Upper lobe of left lung (tissue), 6 donors: Measurements from ENCODE around the gene SULT1C4. TPM values are rescaled to one million over a fixed set of nuclear protein-coding genes. Genes with fewer than 3 reads are reported as not detected.

Experiments used
- ATAC-seq, 2 donors: fragments of 200-7000 bp; cut with Tn5 transposase; one replicate each; pipeline ENCODE4 v1.9.1; 2022; ENCODE audit warnings: mild to moderate bottlenecking in 2 of 2, moderate library complexity in 2 of 2; ENCODE audit not compliant: low FRiP score in 2 of 2
- DNase-seq, 2 donors: peaks; one replicate each; pipeline ENCODE4 v3.0.0-alpha.2; 2019 to 2020
- H3K27ac ChIP-seq, 4 donors: fragments of 200-600 bp; sonication (generic); one replicate each; pipeline ENCODE4 v1.5.1; 2016 to 2019
- H3K27me3 ChIP-seq, 4 donors: fragments of 200-600 bp; sonication (generic); one replicate each; pipeline ENCODE4 v1.5.1; 2017 to 2019
- H3K36me3 ChIP-seq, 4 donors: fragments of 200-600 bp; sonication (generic); one replicate each; pipeline ENCODE4 v1.5.1; 2016 to 2019
- H3K4me1 ChIP-seq, 4 donors: fragments of 200-600 bp; sonication (generic); one replicate each; pipeline ENCODE4 v1.5.1; 2018 to 2019
- H3K4me3 ChIP-seq, 4 donors: fragments of 200-600 bp; sonication (generic); one replicate each; pipeline ENCODE4 v1.5.1; 2017 to 2019; ENCODE audit warnings: mild to moderate bottlenecking in 2 of 4, moderate library complexity in 1 of 4
- H3K9me3 ChIP-seq, 4 donors: fragments of 200-600 bp; sonication (generic); one replicate each; pipeline ENCODE4 v1.5.1; 2018 to 2019
- CTCF ChIP-seq, 6 experiments: fragments of 450-650 bp in 4 of 6; fragments of 200-600 bp in 2 of 6; sonication (generic) in 2 of 6; IDR thresholded peaks; one replicate each; pipeline ENCODE4 v1.5.1; 2016 to 2019; ENCODE audit warnings: antibody characterized with exemption in 6 of 6
- EP300 ChIP-seq, 4 donors: sonication (generic); formaldehyde crosslinking; IDR thresholded peaks; one replicate each; pipeline ENCODE4 v1.5.1; 2017; ENCODE audit warnings: antibody characterized with exemption in 4 of 4, control low read depth in 2 of 4
- POLR2A ChIP-seq, 4 donors: fragments of 450-650 bp; IDR thresholded peaks; one replicate each; pipeline ENCODE4 v1.5.1; 2016 to 2017; ENCODE audit warnings: antibody characterized with exemption in 4 of 4, mild to moderate bottlenecking in 2 of 4
- POLR2AphosphoS5 ChIP-seq, 2 donors: sonication (generic); formaldehyde crosslinking; IDR thresholded peaks; one replicate each; pipeline ENCODE4 v1.5.1; 2017; ENCODE audit warnings: antibody characterized with exemption in 2 of 2
- WGBS, 2 donors: methylation state at CpG; one replicate each; pipeline ENCODE4 v1.1.5; 2017 to 2018; 5-methylcytosine and 5-hydroxymethylcytosine counted together
- total RNA-seq, 6 donors: library from RNA; depleted of rRNA in 4 of 6; stranded (reverse); fragments of >200 nt in 4 of 6; gene quantifications; one replicate each; pipeline versions ENCODE4 v1.1.0 to v1.2.1, GENCODE V29; 2016 to 2021
- donor health status: DM: no; HTN: no; CAD: no; lungs with moderate emphysema.
- donor health status: DM: no; HTN: yes; CAD: no; lungs with severe emphysema.

SULT1C4 gene
- total RNA-seq, 6 donors from 2014 or later, result 4.3 to 15.4 (median 9.0) TPM

- H3K9me3 ChIP-seq, result peaks cover 0 to 12% (median under 1%) of the 10 kb centered on the region in 4 donors
Measured at GRCh38 chr2:108388045-108388444, 10.3 kb downstream of the SULT1C4 start.

GRCh38 chr2:108390340-108390739 lies 12.6 kb downstream of the SULT1C4 start:
- ATAC-seq (no peak), DNase-seq (no peak)
- H3K27ac ChIP-seq, result no peak overlapping the region
- H3K36me3 ChIP-seq, result peaks cover 0 to 27% (median 6%) of the 10 kb centered on the region in 4 donors
- H3K4me1 ChIP-seq, result no peaks in the 10 kb centered on the region
- peaks cover 0 to 21% (median 4%) of the 10 kb centered on the region in 4 donors for H3K9me3 ChIP-seq
- TF ChIP-seq CTCF (IDR thresholded peaks at IDR 0.05) (no peak), POLR2A (IDR thresholded peaks at IDR 0.05) (no peak), EP300 (IDR thresholded peaks at IDR 0.05) (no peak), POLR2AphosphoS5 (IDR thresholded peaks at IDR 0.05) (no peak)
- no peaks in the 10 kb centered on the region for H3K27me3 ChIP-seq
- 76 to 81% methylated on average over 2 of the region's 2 CpGs for WGBS, 2 donors
- no peak overlapping the region for H3K4me3 ChIP-seq

More at GRCh38 chr2:108388045-108388444, 10.3 kb downstream of the SULT1C4 start:
- ATAC-seq, result no peak
- Histone ChIP-seq H3K36me3 (peaks cover 0 to 31% (median 9%) of the 10 kb centered on the region in 4 donors), H3K27me3 (no peaks in the 10 kb centered on the region), H3K27ac (no peak overlapping the region), H3K4me3 (no peak overlapping the region), H3K4me1 (no peaks in the 10 kb centered on the region)
- 91 to 97% methylated on average over 9 of the region's 9 CpGs for WGBS, 2 donors
- TF ChIP-seq POLR2AphosphoS5 (IDR thresholded peaks at IDR 0.05), result no peak
- no peak for TF ChIP-seq EP300 (IDR thresholded peaks at IDR 0.05)
- no peak for TF ChIP-seq POLR2A (IDR thresholded peaks at IDR 0.05)
- TF ChIP-seq CTCF (IDR thresholded peaks at IDR 0.05), result no peak
- DNase-seq, result no peak

- no peak for ATAC-seq
- peaks cover 0 to 21% (median 4%) of the 10 kb centered on the region in 4 donors for H3K9me3 ChIP-seq
- no peaks in the 10 kb centered on the region for H3K4me1 ChIP-seq
- H3K27me3 ChIP-seq, result no peaks in the 10 kb centered on the region
- no peak overlapping the region for H3K4me3 ChIP-seq
- H3K27ac ChIP-seq, result no peak overlapping the region
- WGBS, 2 donors, result 95 to 100% methylated on average over 1 of the region's 1 CpG
- H3K36me3 ChIP-seq, result peaks cover 0 to 23% (median 4%) of the 10 kb centered on the region in 4 donors
- DNase-seq, result no peak
- TF ChIP-seq POLR2A (IDR thresholded peaks at IDR 0.05) (no peak), CTCF (IDR thresholded peaks at IDR 0.05) (no peak), EP300 (IDR thresholded peaks at IDR 0.05) (no peak), POLR2AphosphoS5 (IDR thresholded peaks at IDR 0.05) (no peak)
Measured at GRCh38 chr2:108392029-108392428, 14.3 kb downstream of the SULT1C4 start.

- DNase-seq (no peak), ATAC-seq (no peak)
- Histone ChIP-seq H3K36me3 (peaks cover 0 to 15% (median 3%) of the 10 kb centered on the region in 4 donors), H3K4me1 (no peaks in the 10 kb centered on the region), H3K9me3 (peaks cover 0 to 21% (median 4%) of the 10 kb centered on the region in 4 donors), H3K27ac (no peak overlapping the region), H3K27me3 (no peaks in the 10 kb centered on the region), H3K4me3 (no peak overlapping the region)
- no peak for TF ChIP-seq EP300 (IDR thresholded peaks at IDR 0.05)
- TF ChIP-seq POLR2AphosphoS5 (IDR thresholded peaks at IDR 0.05), result no peak
- no peak for TF ChIP-seq POLR2A (IDR thresholded peaks at IDR 0.05)
Measured at GRCh38 chr2:108393197-108393596, 15.4 kb downstream of the SULT1C4 start.

- ATAC-seq (no peak), DNase-seq (no peak)
- WGBS, 2 donors, result 94 to 97% methylated on average over 8 of the region's 8 CpGs
- no peaks in the 10 kb centered on the region for H3K27me3 ChIP-seq
- no peak overlapping the region for H3K27ac ChIP-seq
- H3K9me3 ChIP-seq, result peaks cover 14 to 41% (median 20%) of the 10 kb centered on the region in 4 donors
- no peak overlapping the region for H3K4me3 ChIP-seq
- peaks cover 0 to 3% (median 0%) of the 10 kb centered on the region in 4 donors for H3K36me3 ChIP-seq
- H3K4me1 ChIP-seq, result no peaks in the 10 kb centered on the region
- TF ChIP-seq POLR2AphosphoS5 (IDR thresholded peaks at IDR 0.05), result no peak
- no peak for TF ChIP-seq CTCF (IDR thresholded peaks at IDR 0.05)
- TF ChIP-seq POLR2A (IDR thresholded peaks at IDR 0.05), result no peak
- TF ChIP-seq EP300 (IDR thresholded peaks at IDR 0.05), result no peak
Measured at GRCh38 chr2:108395155-108395554, 17.4 kb downstream of the SULT1C4 start.
